Measurements from ENCODE around the gene SMC1B. TPM values are rescaled to one million over a fixed set of nuclear protein-coding genes. Genes with fewer than 3 reads are reported as not detected.
"Not testable (repeated sequence)": the region's sequence is repeated elsewhere in the genome, so short reads cannot be mapped to it uniquely, and the experiment has no call there.

The SMC1B gene
- total RNA-seq, 1 donor from 2014 or later, result not detected

GRCh38 chr22:45376009-45376408 lies 37.4 kb downstream of the SMC1B start:
- H3K27ac Mint-ChIP-seq, result no peak overlapping the region
- no peak overlapping the region for H3K4me3 Mint-ChIP-seq (ENCODE audit: low read depth)
- no peaks in the 10 kb centered on the region for H3K4me1 Mint-ChIP-seq (ENCODE audit: low read depth)
- no peak for TF ChIP-seq CTCF (IDR thresholded peaks at IDR 0.05; ENCODE audit: unreplicated experiment)
- no peak for DNase-seq (ENCODE audit: low spot score, unreplicated experiment)
- H3K27me3 Mint-ChIP-seq, result no peaks in the 10 kb centered on the region
- peaks cover 7% of the 10 kb centered on the region for H3K9me3 Mint-ChIP-seq (ENCODE audit: low read depth)
- no peaks in the 10 kb centered on the region for H3K36me3 Mint-ChIP-seq (ENCODE audit: insufficient read depth)

- not testable (repeated sequence) for H3K27me3 Mint-ChIP-seq; H3K4me1 Mint-ChIP-seq (ENCODE audit: low read depth); H3K27ac Mint-ChIP-seq; DNase-seq (ENCODE audit: low spot score, unreplicated experiment); H3K36me3 Mint-ChIP-seq (ENCODE audit: insufficient read depth); H3K4me3 Mint-ChIP-seq (ENCODE audit: low read depth); H3K9me3 Mint-ChIP-seq (ENCODE audit: low read depth)
Measured at GRCh38 chr22:45373592-45373991, 39.8 kb downstream of the SMC1B start.

DNA sequence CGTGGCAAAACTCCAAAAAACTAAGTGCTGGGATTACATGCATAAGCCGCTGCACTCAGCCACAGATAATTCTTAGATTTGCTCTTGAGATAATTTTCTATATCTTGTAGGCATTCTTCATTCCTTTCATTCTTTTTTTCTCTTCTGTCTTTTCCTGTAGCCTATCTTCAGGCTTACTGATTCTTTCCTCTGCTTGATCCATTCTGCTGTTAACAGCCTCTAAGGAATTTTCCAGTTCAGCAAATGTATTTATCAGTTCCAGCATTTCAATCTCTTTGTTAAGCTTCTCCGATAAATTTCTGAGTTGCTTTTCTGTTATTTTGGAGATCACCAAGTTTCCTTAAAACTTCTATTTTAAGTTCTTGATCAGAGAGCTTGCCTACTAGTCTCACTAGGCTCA lies 46.7 kb downstream of the SMC1B start:
- TF ChIP-seq CTCF (IDR thresholded peaks at IDR 0.05; ENCODE audit: unreplicated experiment), result no peak
- Mint-ChIP-seq H3K4me1 (ENCODE audit: low read depth) (no peaks in the 10 kb centered on the region), H3K27ac (no peak overlapping the region), H3K4me3 (ENCODE audit: low read depth) (no peak overlapping the region), H3K36me3 (ENCODE audit: insufficient read depth) (peaks cover 1% of the 10 kb centered on the region), H3K27me3 (peaks cover 10% of the 10 kb centered on the region), H3K9me3 (ENCODE audit: low read depth) (peaks cover 4% of the 10 kb centered on the region)
- DNase-seq (ENCODE audit: low spot score, unreplicated experiment), result no peak

GRCh38 chr22:45359627-45360026 lies 53.8 kb downstream of the SMC1B start:
- no peak for TF ChIP-seq CTCF (IDR thresholded peaks at IDR 0.05; ENCODE audit: unreplicated experiment)
- Mint-ChIP-seq H3K9me3 (ENCODE audit: low read depth) (no peaks in the 10 kb centered on the region), H3K4me1 (ENCODE audit: low read depth) (no peaks in the 10 kb centered on the region), H3K27me3 (peaks cover 17% of the 10 kb centered on the region), H3K36me3 (ENCODE audit: insufficient read depth) (no peaks in the 10 kb centered on the region), H3K27ac (no peak overlapping the region), H3K4me3 (ENCODE audit: low read depth) (no peak overlapping the region)
- DNase-seq (ENCODE audit: low spot score, unreplicated experiment), result no peak

- no peak for DNase-seq (ENCODE audit: low spot score, unreplicated experiment)
- Mint-ChIP-seq H3K9me3 (ENCODE audit: low read depth) (no peaks in the 10 kb centered on the region), H3K27me3 (peaks cover 17% of the 10 kb centered on the region), H3K4me3 (ENCODE audit: low read depth) (no peak overlapping the region), H3K36me3 (ENCODE audit: insufficient read depth) (no peaks in the 10 kb centered on the region), H3K4me1 (ENCODE audit: low read depth) (no peaks in the 10 kb centered on the region), H3K27ac (no peak overlapping the region)
- no peak for TF ChIP-seq CTCF (IDR thresholded peaks at IDR 0.05; ENCODE audit: unreplicated experiment)
Measured at GRCh38 chr22:45358127-45358526, 55.3 kb downstream of the SMC1B start.

DNA sequence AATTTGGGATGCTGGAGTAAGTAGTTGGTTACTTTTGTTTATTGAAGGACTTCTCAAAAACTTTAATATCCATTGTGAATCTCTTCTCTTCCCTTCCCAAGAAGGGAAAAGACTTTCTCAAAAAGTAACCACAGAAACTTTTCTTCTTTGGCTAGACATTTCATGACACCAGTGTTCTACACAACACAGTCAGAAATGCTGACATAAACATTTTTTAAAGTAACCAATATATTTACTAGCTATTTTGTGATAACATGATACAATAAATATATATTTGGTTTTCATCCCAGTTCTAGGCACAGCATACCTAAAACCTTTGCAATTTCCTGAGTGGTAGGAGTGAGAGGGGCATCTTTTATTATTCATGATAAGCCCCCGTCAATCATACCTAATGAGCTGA lies 55.9 kb downstream of the SMC1B start:
- no peaks in the 10 kb centered on the region for H3K9me3 Mint-ChIP-seq (ENCODE audit: low read depth)
- H3K36me3 Mint-ChIP-seq (ENCODE audit: insufficient read depth), result no peaks in the 10 kb centered on the region

More for the DNA sequence above, 55.9 kb downstream of the SMC1B start:
- H3K4me1 Mint-ChIP-seq (ENCODE audit: low read depth), result no peaks in the 10 kb centered on the region
- no peak for DNase-seq (ENCODE audit: low spot score, unreplicated experiment)
- no peak overlapping the region for H3K27ac Mint-ChIP-seq
- H3K27me3 Mint-ChIP-seq, result peaks cover 14% of the 10 kb centered on the region
- TF ChIP-seq CTCF (IDR thresholded peaks at IDR 0.05; ENCODE audit: unreplicated experiment), result no peak
- H3K4me3 Mint-ChIP-seq (ENCODE audit: low read depth), result no peak overlapping the region
